NB4 (cell line): ENCODE data around the gene PATJ.

Experiments
- MYC ChIP-seq: IDR thresholded peaks from 2 replicates; pipeline ENCODE4 v1.6.1; 2011; ENCODE audit warnings: low read depth, low read length
- TF ChIP-seq, protein P1 (sequence below): IDR thresholded peaks from one replicate; pipeline ENCODE4 v1.5.1; 2012; ENCODE audit warnings: low read depth, low read length

DNA sequence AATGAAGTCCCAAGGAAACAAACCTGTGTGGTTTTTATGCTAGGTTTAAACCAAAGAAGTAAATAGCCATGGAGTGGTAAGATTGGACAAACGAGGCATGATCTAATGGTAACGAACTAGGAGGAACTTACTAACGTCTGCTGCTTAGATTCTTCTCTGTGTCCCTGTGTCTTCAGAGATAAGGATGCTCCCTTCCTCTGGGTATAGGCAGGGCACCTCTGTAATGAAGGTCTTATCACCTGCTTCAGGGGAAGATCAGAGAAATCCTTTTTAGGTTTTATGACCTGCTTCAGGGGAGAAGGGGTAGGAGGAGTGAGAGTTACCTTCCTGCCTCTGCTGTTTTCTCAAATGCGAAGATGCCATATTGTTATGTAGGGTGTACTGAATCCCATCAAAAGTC is 237.4 kb downstream of the PATJ start:
- no peak for TF ChIP-seq MYC
- TF ChIP-seq, protein P1, sequence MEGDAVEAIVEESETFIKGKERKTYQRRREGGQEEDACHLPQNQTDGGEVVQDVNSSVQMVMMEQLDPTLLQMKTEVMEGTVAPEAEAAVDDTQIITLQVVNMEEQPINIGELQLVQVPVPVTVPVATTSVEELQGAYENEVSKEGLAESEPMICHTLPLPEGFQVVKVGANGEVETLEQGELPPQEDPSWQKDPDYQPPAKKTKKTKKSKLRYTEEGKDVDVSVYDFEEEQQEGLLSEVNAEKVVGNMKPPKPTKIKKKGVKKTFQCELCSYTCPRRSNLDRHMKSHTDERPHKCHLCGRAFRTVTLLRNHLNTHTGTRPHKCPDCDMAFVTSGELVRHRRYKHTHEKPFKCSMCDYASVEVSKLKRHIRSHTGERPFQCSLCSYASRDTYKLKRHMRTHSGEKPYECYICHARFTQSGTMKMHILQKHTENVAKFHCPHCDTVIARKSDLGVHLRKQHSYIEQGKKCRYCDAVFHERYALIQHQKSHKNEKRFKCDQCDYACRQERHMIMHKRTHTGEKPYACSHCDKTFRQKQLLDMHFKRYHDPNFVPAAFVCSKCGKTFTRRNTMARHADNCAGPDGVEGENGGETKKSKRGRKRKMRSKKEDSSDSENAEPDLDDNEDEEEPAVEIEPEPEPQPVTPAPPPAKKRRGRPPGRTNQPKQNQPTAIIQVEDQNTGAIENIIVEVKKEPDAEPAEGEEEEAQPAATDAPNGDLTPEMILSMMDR, result no peak
